Trophoblast cell (in vitro differentiated cells and primary cell): ENCODE measurements around the gene OSBPL3.

Source experiments
- DNase-seq, 2 donors: peaks; one replicate each; pipeline ENCODE4 v3.0.0-alpha.2; 2016
- H2AFZ ChIP-seq: 2 replicates; pipeline ENCODE4 v1.6.1; 2013; ENCODE audit warnings: low read length, moderate library complexity, mild to moderate bottlenecking; ENCODE audit not compliant: insufficient read depth, poor library complexity
- H2AK5ac ChIP-seq: 2 replicates; pipeline ENCODE4 v1.6.1; 2013; ENCODE audit warnings: mild to moderate bottlenecking, low read length
- H2BK120ac ChIP-seq: 2 replicates; pipeline ENCODE4 v1.6.1; 2013; ENCODE audit warnings: low read length, mild to moderate bottlenecking, moderate library complexity; ENCODE audit not compliant: insufficient read depth, poor library complexity
- H2BK12ac ChIP-seq: 2 replicates; pipeline ENCODE4 v1.6.1; 2013; ENCODE audit warnings: mild to moderate bottlenecking, low read length, moderate library complexity
- H2BK5ac ChIP-seq: 2 replicates; pipeline ENCODE4 v1.6.1; 2013; ENCODE audit warnings: low read length, low read depth, moderate library complexity, mild to moderate bottlenecking; ENCODE audit not compliant: poor library complexity
- H3K14ac ChIP-seq: 2 replicates; pipeline ENCODE4 v1.6.1; 2013; ENCODE audit warnings: mild to moderate bottlenecking, low read length
- H3K18ac ChIP-seq: 2 replicates; pipeline ENCODE4 v1.6.1; 2013; ENCODE audit warnings: mild to moderate bottlenecking, low read length
- H3K23ac ChIP-seq: 2 replicates; pipeline ENCODE4 v1.6.1; 2013; ENCODE audit warnings: low read length
- H3K27ac ChIP-seq: 2 replicates; pipeline ENCODE4 v1.5.1; 2013; ENCODE audit warnings: low read depth, mild to moderate bottlenecking, inconsistent platforms, low read length, moderate library complexity
- H3K27me3 ChIP-seq: 2 replicates; pipeline ENCODE4 v1.6.1; 2013; ENCODE audit warnings: inconsistent platforms, mild to moderate bottlenecking, low read length, moderate library complexity; ENCODE audit not compliant: insufficient read depth
- H3K36me3 ChIP-seq, 2 experiments: 1 replicate in 1 of 2; 2 replicates in 1 of 2; pipeline ENCODE4 v1.6.1; 2013; ENCODE audit warnings: low read length in 2 of 2, mild to moderate bottlenecking in 2 of 2, moderate library complexity in 1 of 2; ENCODE audit not compliant: insufficient read depth in 2 of 2, control insufficient read depth in 1 of 2
- H3K4ac ChIP-seq: 2 replicates; pipeline ENCODE4 v1.6.1; 2013; ENCODE audit warnings: low read depth, mild to moderate bottlenecking, low read length, moderate library complexity
- H3K4me1 ChIP-seq, 2 experiments: 1 replicate in 1 of 2; 2 replicates in 1 of 2; pipeline ENCODE4 v1.6.1; 2013; ENCODE audit warnings: low read length in 2 of 2, mild to moderate bottlenecking in 2 of 2, moderate library complexity in 1 of 2; ENCODE audit not compliant: insufficient read depth in 2 of 2, control insufficient read depth in 1 of 2
- H3K4me2 ChIP-seq: 2 replicates; pipeline ENCODE4 v1.6.1; 2013; ENCODE audit warnings: inconsistent platforms, mild to moderate bottlenecking, low read length, moderate library complexity
- H3K4me3 ChIP-seq: 2 replicates; pipeline ENCODE4 v1.5.1; 2013; ENCODE audit warnings: mild to moderate bottlenecking, low read depth, low read length, inconsistent platforms
- H3K79me1 ChIP-seq: one replicate; pipeline ENCODE4 v1.6.1; 2013; ENCODE audit warnings: low read length
- H3K79me2 ChIP-seq: 2 replicates; pipeline ENCODE4 v1.6.1; 2013; ENCODE audit warnings: low read length, mild to moderate bottlenecking; ENCODE audit not compliant: control insufficient read depth, insufficient read depth, poor library complexity
- H3K9ac ChIP-seq: 2 replicates; pipeline ENCODE4 v1.6.1; 2013; ENCODE audit warnings: mild to moderate bottlenecking, low read length
- H3K9me3 ChIP-seq: 2 replicates; pipeline ENCODE4 v1.6.1; 2013; ENCODE audit warnings: low read depth, mild to moderate bottlenecking, control low read depth, inconsistent platforms, low read length; ENCODE audit not compliant: insufficient read depth
- H4K12ac ChIP-seq: 2 replicates; pipeline ENCODE4 v1.6.1; 2013; ENCODE audit warnings: low read depth, mild to moderate bottlenecking, low read length, moderate library complexity
- H4K8ac ChIP-seq: 2 replicates; pipeline ENCODE4 v1.6.1; 2013; ENCODE audit warnings: low read depth, mild to moderate bottlenecking, low read length, moderate library complexity
- H4K91ac ChIP-seq: one replicate; pipeline ENCODE4 v1.6.1; 2013; ENCODE audit warnings: low read depth, mild to moderate bottlenecking, low read length, moderate library complexity
- WGBS: extraction: QIAGEN DNeasy Blood & Tissue Kit; methylation state at CpG from one replicate; pipeline ENCODE4 v1.1.7; 2013; ENCODE audit warnings: missing lambda C conversion rate; ENCODE audit not compliant: insufficient read length, insufficient coverage; ENCODE audit errors: extremely low coverage; 5-methylcytosine and 5-hydroxymethylcytosine counted together

The OSBPL3 gene

DNA sequence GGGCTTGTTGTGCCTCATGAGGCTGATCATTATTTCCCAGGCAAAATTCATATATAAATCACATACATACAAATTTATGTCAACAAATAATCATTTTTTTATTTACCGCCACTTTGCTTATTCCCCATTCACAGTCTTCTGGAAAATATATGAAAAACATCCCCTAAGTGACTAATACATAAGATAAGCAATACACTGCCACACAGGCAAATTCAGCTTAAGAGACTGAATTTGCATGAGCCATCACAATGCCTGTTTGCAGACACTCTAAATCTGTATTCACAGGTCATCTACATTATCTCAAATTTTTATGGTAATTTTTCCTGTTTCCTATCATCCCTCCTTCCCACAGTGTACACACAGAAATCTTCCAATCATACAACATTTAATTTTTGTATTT lies 13.2 kb downstream of the OSBPL3 start:
- Histone ChIP-seq H3K9me3 (no peaks in the 10 kb centered on the region), H4K12ac (no peak overlapping the region), H3K9ac (no peak overlapping the region), H3K27me3 (no peaks in the 10 kb centered on the region), H3K4me2 (no peak overlapping the region), H4K8ac (no peak overlapping the region), H2BK120ac (no peak overlapping the region), H3K4ac (no peak overlapping the region), H3K4me1 (peaks cover 18 to 20% of the 10 kb centered on the region in 2 experiments), H2BK5ac (no peak overlapping the region), H2BK12ac (no peak overlapping the region), H3K18ac (no peak overlapping the region), H3K36me3 (no peaks in the 10 kb centered on the region), H3K14ac (no peak overlapping the region), H3K79me1 (peaks cover 19% of the 10 kb centered on the region), H3K23ac (no peak overlapping the region), H2AK5ac (no peak overlapping the region), H3K27ac (no peak overlapping the region), H3K4me3 (no peak overlapping the region), H3K79me2 (peaks cover 9% of the 10 kb centered on the region), H4K91ac (no peak overlapping the region), H2AFZ (no peak overlapping the region)
- no peak for DNase-seq
- no CpG with 5 or more reads among the region's 1 CpG for WGBS

- Histone ChIP-seq H4K91ac (no peak overlapping the region), H3K4me1 (peaks cover 11 to 13% of the 10 kb centered on the region in 2 experiments), H3K79me1 (peaks cover 13% of the 10 kb centered on the region), H2AFZ (no peak overlapping the region), H3K9ac (no peak overlapping the region), H3K27me3 (no peaks in the 10 kb centered on the region), H3K4me2 (peak overlapping the region; percentile 8), H4K12ac (no peak overlapping the region), H3K27ac (peak overlapping the region; percentile 31), H3K79me2 (peaks cover 9% of the 10 kb centered on the region), H2BK120ac (peak overlapping the region; percentile 14), H2BK12ac (peak overlapping the region; percentile 5), H3K9me3 (no peaks in the 10 kb centered on the region), H3K4me3 (no peak overlapping the region), H3K18ac (no peak overlapping the region), H3K4ac (no peak overlapping the region), H3K23ac (no peak overlapping the region), H3K14ac (no peak overlapping the region), H3K36me3 (no peaks in the 10 kb centered on the region), H2BK5ac (peak overlapping the region; percentile 4), H4K8ac (no peak overlapping the region), H2AK5ac (peak overlapping the region; percentile 79)
- no CpG with 5 or more reads among the region's 8 CpGs for WGBS
- DNase-seq = peak; percentile 49 to 83
Measured at GRCh38 chr7:24965831-24966708, 13.9 kb downstream of the OSBPL3 start.

GRCh38 chr7:24964191-24964590 lies 15.8 kb downstream of the OSBPL3 start:
- Histone ChIP-seq H3K9me3 (no peaks in the 10 kb centered on the region), H4K12ac (no peak overlapping the region), H4K8ac (no peak overlapping the region), H2AK5ac (no peak overlapping the region), H3K23ac (no peak overlapping the region), H2BK120ac (no peak overlapping the region), H3K4me3 (no peak overlapping the region), H3K79me1 (peaks cover 6% of the 10 kb centered on the region), H4K91ac (no peak overlapping the region), H2BK5ac (no peak overlapping the region), H3K79me2 (peaks cover 3% of the 10 kb centered on the region), H3K4me2 (no peak overlapping the region), H3K9ac (no peak overlapping the region), H2BK12ac (no peak overlapping the region), H3K36me3 (no peaks in the 10 kb centered on the region), H3K4me1 (peaks cover 6 to 7% of the 10 kb centered on the region in 2 experiments), H3K14ac (no peak overlapping the region), H3K27ac (no peak overlapping the region), H3K18ac (no peak overlapping the region), H3K27me3 (no peaks in the 10 kb centered on the region), H3K4ac (no peak overlapping the region), H2AFZ (no peak overlapping the region)
- DNase-seq = no peak
- no CpG with 5 or more reads among the region's 2 CpGs for WGBS

DNA sequence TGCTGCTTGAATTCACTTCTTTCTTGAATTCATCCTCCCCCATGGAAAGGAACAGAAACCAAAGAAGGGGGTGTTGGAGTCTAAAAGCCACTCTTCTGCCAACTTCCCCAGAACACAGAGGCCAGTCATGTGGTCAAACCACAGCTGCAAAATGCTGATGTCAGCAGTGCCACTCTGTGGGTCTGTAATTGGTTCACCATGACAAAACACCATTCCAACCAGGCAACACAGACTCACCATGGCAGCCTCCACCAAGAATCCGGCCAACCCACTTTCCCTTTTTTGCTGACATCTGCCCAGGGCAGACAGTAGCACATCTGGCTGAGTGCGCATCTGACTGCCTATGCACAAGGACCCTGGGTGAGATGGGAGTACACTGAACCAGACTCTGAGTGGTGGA lies 16.8 kb downstream of the OSBPL3 start:
- no peak overlapping the region for H2BK120ac ChIP-seq
- H3K4ac ChIP-seq = no peak overlapping the region
- no peaks in the 10 kb centered on the region for H3K9me3 ChIP-seq
- H3K79me2 ChIP-seq = peaks cover 2% of the 10 kb centered on the region
- no peak overlapping the region for H4K8ac ChIP-seq
- H3K4me3 ChIP-seq = no peak overlapping the region
- H3K27ac ChIP-seq = no peak overlapping the region
- WGBS = no CpG with 5 or more reads among the region's 2 CpGs
- peaks cover 6% of the 10 kb centered on the region for H3K79me1 ChIP-seq
- no peak overlapping the region for H2AK5ac ChIP-seq
- H4K91ac ChIP-seq = no peak overlapping the region
- H3K14ac ChIP-seq = no peak overlapping the region
- H3K9ac ChIP-seq = no peak overlapping the region
- no peak overlapping the region for H3K23ac ChIP-seq
- peaks cover 6 to 7% of the 10 kb centered on the region in 2 experiments for H3K4me1 ChIP-seq
- no peaks in the 10 kb centered on the region for H3K36me3 ChIP-seq
- no peak overlapping the region for H2BK5ac ChIP-seq
- H3K4me2 ChIP-seq = no peak overlapping the region
- peak overlapping the region; percentile 16 for H3K18ac ChIP-seq
- peak in 1 of 2 donors; percentile 34 for DNase-seq
- no peak overlapping the region for H2AFZ ChIP-seq
- no peak overlapping the region for H4K12ac ChIP-seq
- no peak overlapping the region for H2BK12ac ChIP-seq
- H3K27me3 ChIP-seq = no peaks in the 10 kb centered on the region
